ENCODE measurements around the gene GAL3ST3.

The GAL3ST3 gene

DNA sequence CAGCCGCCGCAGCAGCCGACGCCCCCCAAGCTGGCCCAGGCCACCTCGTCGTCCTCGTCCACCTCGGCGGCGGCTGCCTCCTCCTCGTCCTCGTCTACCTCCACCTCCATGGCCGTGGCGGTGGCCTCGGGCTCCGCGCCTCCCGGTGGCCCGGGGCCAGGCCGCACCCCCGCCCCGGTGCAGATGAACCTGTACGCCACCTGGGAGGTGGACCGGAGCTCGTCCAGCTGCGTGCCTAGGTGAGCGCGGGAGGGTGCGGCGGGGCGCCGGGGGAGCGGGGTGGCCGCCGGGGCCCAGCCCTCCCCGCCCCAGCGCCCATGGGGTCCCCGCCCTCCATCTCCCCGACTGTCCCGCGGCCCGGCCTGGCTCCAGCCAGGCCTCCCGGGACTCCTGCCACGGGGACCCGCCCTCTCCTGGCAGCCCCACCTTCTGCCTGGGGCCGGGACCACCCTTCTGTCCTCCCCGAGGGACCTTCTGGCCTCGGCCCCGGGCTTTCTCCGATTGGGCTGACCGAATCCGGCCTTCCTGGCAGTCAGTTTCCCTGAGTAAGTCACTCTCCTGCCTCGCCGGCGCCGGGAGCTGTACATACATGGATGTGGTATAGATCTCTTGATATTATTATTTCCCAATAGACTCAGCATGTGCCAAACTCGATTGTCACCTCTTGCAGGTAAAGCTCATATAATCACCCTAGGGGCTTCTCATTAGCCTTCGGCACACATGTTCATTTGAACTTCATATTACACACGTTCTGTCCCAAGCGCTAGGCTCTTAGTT, 21.8 kb upstream of the GAL3ST3 start:
- Mint-ChIP-seq H3K9me3 (no peaks in the 10 kb centered on the region), H3K27me3 (ENCODE audit: low read depth, poor library complexity) (no peaks in the 10 kb centered on the region), H3K27ac (peak overlapping the region; percentile 45), H3K4me3 (peak overlapping the region; percentile 91), H3K4me1 (peaks cover 53% of the 10 kb centered on the region), H3K36me3 (ENCODE audit: low read depth) (peaks cover 58% of the 10 kb centered on the region)
- peak; percentile 44 for DNase-seq
- TF ChIP-seq, protein P1, sequence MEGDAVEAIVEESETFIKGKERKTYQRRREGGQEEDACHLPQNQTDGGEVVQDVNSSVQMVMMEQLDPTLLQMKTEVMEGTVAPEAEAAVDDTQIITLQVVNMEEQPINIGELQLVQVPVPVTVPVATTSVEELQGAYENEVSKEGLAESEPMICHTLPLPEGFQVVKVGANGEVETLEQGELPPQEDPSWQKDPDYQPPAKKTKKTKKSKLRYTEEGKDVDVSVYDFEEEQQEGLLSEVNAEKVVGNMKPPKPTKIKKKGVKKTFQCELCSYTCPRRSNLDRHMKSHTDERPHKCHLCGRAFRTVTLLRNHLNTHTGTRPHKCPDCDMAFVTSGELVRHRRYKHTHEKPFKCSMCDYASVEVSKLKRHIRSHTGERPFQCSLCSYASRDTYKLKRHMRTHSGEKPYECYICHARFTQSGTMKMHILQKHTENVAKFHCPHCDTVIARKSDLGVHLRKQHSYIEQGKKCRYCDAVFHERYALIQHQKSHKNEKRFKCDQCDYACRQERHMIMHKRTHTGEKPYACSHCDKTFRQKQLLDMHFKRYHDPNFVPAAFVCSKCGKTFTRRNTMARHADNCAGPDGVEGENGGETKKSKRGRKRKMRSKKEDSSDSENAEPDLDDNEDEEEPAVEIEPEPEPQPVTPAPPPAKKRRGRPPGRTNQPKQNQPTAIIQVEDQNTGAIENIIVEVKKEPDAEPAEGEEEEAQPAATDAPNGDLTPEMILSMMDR (IDR thresholded peaks at IDR 0.05): no peak

- H3K4me3 Mint-ChIP-seq: peak within 1 kb of the TSS; percentile 91
- H3K27ac Mint-ChIP-seq: peak within 1 kb of the TSS; percentile 84
Observed at GRCh38 chr11:66069715-66070603, 21.0 kb upstream of the GAL3ST3 start, which contains the start of gene PACS1. Gene PACS1 (plus strand): TSS chr11:66070272. CDS start chr11:66070487, 215 bp downstream.

DNA sequence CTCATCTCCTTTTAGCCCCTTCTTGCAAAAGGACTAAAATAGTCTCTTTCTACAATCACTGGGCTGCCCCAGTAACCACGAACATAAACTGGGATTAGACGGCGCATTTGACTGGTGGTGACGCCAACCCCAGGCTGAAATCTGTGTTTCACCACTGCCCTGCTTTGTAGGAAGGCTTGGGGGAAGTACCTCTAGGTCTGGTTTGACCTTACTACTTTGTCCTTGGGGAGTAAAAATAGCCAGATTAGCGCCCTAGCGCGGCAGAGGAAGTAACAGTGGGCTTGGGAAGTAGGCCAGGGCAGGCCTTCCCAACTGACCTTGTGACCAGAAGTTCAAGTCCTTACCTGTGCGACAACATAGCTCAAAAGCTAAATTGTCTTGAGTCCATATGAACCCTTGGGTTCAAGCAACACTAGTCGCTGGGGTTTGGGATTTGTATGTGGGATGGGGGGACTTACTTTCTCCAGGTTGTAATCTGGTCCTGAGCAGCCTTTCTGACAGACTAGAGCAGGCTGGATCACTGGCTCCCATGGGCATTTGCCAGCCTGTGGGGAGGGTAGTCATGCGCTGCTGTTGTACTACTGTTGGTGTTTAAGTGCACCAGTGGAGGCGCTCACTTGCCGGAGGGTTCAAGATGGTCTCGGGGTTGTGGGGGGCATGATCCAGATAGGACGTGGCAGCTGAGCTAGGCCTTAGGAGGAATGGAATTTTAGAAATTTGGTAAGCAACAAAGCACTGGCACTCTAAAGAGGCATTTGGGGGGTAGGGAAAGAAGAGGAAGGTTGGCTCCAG, 20.2 kb upstream of the GAL3ST3 start:
- DNase-seq: no peak
- Mint-ChIP-seq H3K36me3 (ENCODE audit: low read depth) (peaks cover 68% of the 10 kb centered on the region), H3K4me3 (peak overlapping the region; percentile 86), H3K9me3 (peaks cover 12% of the 10 kb centered on the region), H3K27ac (peak overlapping the region; percentile 84), H3K27me3 (ENCODE audit: low read depth, poor library complexity) (no peaks in the 10 kb centered on the region), H3K4me1 (peaks cover 53% of the 10 kb centered on the region)
- TF ChIP-seq, protein P1 (IDR thresholded peaks at IDR 0.05): no peak

More at GRCh38 chr11:66069715-66070603, 21.0 kb upstream of the GAL3ST3 start, which contains the start of gene PACS1:
- peaks cover 5% of the 10 kb centered on the region for H3K9me3 Mint-ChIP-seq
- TF ChIP-seq, protein P1 (IDR thresholded peaks at IDR 0.05): no peak
- H3K4me1 Mint-ChIP-seq: peaks cover 53% of the 10 kb centered on the region
- peak; percentile 75 for DNase-seq
- H3K27me3 Mint-ChIP-seq (ENCODE audit: low read depth, poor library complexity): no peaks in the 10 kb centered on the region
- peaks cover 65% of the 10 kb centered on the region for H3K36me3 Mint-ChIP-seq (ENCODE audit: low read depth)

DNA sequence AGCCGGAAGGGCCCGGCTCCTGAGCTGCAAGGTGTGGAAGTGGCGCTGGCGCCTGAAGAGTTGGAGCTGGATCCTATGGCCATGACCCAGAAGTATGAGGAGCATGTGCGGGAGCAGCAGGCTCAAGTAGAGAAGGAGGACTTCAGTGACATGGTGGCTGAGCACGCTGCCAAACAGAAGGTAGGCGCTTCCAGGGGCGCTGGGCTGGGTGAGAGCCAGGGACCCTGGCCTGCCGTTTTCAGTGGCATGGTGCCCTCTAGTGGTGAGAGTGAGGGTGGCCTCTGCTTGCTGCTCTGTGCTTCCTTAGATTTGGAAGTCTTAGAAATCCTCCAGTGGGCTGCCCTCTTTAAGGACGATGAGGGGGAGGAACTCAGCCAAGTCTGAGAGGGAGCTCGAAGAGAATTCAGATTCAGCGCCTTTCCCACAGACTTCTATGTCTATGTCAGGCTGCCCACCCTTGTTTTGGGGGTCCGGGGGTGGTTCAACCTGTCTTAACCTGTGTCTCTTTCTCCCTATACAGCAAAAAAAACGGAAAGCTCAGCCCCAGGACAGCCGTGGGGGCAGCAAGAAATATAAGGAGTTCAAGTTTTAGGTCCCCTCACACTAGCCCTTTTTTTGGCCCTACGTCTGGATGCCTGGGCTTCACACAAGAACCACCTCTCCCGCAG, 19.3 kb upstream of the GAL3ST3 start:
- TF ChIP-seq, protein P1 (IDR thresholded peaks at IDR 0.05): peak; percentile 93
- peak overlapping the region; percentile 85 for H3K27ac Mint-ChIP-seq
- H3K4me3 Mint-ChIP-seq: peak overlapping the region; percentile 75
- H3K36me3 Mint-ChIP-seq (ENCODE audit: low read depth): peaks cover 69% of the 10 kb centered on the region
- peak; percentile 88 for DNase-seq
- peaks cover 18% of the 10 kb centered on the region for H3K9me3 Mint-ChIP-seq
- H3K27me3 Mint-ChIP-seq (ENCODE audit: low read depth, poor library complexity): no peaks in the 10 kb centered on the region
- peaks cover 53% of the 10 kb centered on the region for H3K4me1 Mint-ChIP-seq

DNA sequence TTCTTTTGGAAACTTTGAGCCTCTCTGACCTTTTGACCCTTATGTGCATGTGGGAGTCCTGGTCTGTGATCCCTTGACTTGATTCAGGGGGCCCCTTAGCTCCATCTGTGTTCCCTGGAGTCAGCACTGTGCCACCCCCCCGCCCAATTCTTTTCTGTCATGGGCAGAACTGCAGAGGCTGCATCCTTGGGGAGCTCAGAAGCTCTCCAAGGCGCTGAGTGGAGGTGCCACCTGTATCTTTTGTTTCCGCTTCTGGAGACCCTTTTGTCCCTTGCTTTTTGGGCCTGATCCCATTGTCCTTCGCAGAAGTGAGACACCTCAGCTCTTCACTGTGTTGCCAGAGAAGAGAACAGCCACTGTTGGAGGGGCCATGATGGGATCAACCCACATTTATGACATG, 18.7 kb upstream of the GAL3ST3 start:
- no peak for DNase-seq
- Mint-ChIP-seq H3K9me3 (peaks cover 21% of the 10 kb centered on the region), H3K27me3 (ENCODE audit: low read depth, poor library complexity) (no peaks in the 10 kb centered on the region), H3K36me3 (ENCODE audit: low read depth) (peaks cover 69% of the 10 kb centered on the region), H3K27ac (peak overlapping the region; percentile 85), H3K4me3 (no peak overlapping the region), H3K4me1 (peaks cover 47% of the 10 kb centered on the region)
- TF ChIP-seq, protein P1 (IDR thresholded peaks at IDR 0.05): no peak

Data from nephron progenitor cell (in vitro differentiated cells).